SK-N-MC (cell line): ENCODE data around the gene MED25.

Experiments
- EZH2 ChIP-seq: fragments of 200-600 bp; sonication (generic); IDR thresholded peaks from one replicate; pipeline ENCODE4 v1.6.1; 2017; ENCODE audit warnings: antibody characterized with exemption
- FOXP2 ChIP-seq: optimal IDR thresholded peaks from 2 replicates; pipeline ENCODE3; 2011; ENCODE audit warnings: mild to moderate bottlenecking, moderate library complexity; ENCODE audit not compliant: insufficient read depth; ENCODE audit errors: extremely low read length, control extremely low read depth
- POLR2AphosphoS5 ChIP-seq: IDR thresholded peaks from 2 replicates; pipeline ENCODE4 v1.6.1; 2012; ENCODE audit warnings: mild to moderate bottlenecking, low read depth, low read length, borderline replicate concordance

GRCh38 chr19:49860336-49861102 lies 42.4 kb downstream of the MED25 start:
- TF ChIP-seq POLR2AphosphoS5 (no peak), EZH2 (no peak), FOXP2 (no peak)
